Central memory CD4-positive, alpha-beta T cell (primary cell): ENCODE measurements around the gene CRYL1.

Experiments used
- DNase-seq: peaks from one replicate; pipeline ENCODE4 v3.0.0; 2022

Gene CRYL1

DNA sequence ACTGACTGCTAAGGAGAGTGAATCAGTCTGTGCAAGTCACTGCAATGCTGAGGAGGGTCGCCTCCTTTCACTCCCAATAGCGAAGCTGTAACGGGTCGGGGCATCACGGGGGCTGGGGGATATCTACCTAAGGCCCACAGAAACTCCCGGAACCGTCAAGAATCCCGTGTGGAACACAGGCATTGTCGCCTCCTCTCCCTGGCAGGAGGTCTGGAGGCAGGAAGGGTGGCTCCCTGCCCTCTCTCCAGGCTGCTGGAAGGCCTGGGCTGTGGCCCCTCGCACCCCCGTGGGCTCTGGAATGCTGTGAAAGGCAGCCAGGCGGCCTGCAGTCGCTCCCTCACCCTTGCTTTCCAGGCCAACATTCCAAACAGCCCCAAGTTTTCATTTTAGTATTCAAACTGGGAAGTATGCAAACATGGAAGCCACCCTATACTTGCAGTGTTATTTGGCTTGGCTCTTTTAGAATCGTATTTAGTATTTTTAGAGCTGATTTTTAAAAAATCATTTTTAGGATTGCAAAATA lies 109.4 kb downstream of the CRYL1 start:
- no peak for DNase-seq

DNA sequence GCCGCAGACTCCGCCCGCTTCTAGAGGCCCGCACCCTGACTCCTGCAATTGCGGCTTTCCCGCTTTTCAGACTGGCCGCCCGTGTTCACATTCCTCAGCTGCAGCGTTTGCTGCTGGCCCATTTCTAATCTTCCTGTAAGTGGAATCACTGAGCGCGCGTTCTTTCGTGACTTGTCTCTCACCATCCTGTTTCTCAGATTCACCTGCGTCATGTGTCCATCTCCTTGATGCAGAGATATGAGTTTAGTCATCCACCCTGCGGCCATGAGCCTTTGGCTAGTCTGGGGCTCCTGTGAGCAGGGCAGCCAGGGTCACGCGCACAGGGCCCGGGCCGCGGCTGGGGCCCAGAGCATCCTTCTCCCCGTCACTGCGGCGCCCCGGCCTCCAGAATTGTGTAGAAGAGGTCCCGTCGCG lies 110.0 kb downstream of the CRYL1 start:
- DNase-seq = no peak

DNA sequence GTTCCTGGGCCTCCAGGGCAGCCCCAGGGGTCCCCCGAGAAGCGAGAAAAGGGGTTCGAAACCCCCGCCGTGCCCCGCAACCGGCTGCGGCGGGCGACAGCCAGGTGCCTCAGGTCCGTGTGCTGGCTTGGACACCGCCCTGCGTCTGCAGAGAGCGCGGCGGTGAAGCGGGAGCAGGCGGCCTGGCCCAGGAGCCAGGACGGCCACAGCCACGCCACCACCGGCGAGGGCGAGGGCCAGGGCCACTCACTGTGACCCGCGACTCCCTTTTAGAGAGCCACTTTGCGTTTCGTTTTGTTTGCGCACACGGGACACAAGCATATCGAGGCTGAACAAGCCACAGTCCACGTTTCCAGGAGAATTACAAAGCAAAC lies 110.4 kb downstream of the CRYL1 start:
- DNase-seq = no peak

GRCh38 chr13:20414546-20415305 lies 110.9 kb downstream of the CRYL1 start:
- DNase-seq = no peak

DNA sequence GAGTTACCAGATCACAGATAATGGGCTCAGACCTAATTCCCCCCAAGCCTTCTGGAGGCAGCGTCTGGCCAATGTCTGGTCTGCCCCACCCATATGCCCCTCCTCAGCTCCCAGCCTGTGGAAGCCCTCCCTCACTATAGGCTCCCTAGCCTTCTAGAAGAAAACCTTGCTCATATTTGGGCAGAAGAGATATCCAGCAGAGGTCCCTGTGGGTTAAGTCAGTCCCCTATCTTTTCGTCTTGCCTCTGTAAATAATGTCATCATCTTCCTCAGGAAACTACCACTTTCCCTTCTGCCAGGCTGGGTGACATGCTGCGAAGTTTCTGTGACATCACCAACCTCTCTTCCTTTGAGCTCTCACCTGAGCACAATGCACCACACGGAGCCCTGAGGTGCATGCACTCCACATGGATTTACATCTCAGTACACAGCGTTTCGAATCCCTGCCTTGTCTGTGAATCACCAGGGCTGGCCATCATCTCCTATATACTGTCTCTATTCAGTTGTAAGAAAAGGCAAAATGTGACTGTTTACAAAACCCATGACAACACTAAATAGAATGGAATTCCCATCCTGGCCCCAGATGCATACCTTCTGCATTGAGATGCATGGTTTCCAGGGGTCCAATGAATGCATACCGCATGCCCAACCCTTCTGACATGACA lies 112.8 kb downstream of the CRYL1 start:
- DNase-seq = peak; percentile 10

DNA sequence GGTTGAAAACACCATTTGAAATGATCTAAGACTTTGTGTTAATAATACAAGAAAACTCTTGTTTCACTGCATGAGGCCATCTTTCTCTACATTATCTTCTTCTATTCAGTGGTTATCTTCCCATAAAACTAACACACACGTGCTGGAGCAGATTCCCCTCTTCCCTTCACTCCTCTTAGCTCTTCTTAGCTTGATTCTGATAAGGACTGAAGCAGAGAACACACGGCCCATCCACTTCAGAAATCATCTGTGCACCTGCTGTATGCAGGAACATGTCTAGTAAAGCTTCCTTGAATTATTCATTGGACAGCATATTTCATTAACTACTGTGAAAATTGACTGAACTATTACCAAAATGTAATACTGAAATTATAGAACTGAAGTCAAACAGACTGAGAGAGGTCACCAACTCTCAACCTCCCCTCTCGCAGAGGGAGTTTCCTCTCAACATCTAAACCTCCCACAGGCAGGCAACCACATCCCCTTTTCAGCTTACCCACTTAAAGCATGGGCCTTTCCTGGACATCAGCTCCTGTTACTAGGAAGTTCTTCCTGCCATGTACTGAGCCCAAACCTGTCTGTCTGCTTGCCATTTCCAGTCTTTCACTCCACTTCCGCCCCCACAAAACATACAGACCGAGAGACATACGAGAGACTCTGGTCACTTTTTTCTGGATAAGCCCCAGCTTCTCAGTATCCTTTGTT lies 113.9 kb downstream of the CRYL1 start:
- peak; percentile 43 for DNase-seq

- no peak for DNase-seq
These were observed 114.9 kb downstream of the CRYL1 start for GRCh38 chr13:20410726-20411125.

DNA sequence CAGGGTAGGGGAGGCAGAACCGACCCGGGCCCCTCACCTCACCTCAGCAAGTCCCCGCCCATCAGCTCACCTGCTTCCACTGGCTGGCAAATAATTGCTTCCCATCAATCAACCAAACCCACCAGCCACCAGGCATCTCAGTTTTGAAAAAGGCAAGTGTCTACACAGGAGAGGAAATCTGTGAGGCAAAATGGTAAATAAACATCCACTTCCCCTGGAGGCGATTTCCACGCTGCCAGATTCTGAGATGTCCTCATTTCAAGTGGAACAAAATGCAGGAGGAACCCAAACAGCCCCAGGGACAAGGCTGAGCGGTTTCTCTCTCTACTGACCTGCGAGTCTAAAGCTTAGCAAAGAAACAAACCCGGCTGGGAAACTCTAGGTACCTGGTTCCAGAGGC lies 117.5 kb downstream of the CRYL1 start:
- no peak for DNase-seq

DNA sequence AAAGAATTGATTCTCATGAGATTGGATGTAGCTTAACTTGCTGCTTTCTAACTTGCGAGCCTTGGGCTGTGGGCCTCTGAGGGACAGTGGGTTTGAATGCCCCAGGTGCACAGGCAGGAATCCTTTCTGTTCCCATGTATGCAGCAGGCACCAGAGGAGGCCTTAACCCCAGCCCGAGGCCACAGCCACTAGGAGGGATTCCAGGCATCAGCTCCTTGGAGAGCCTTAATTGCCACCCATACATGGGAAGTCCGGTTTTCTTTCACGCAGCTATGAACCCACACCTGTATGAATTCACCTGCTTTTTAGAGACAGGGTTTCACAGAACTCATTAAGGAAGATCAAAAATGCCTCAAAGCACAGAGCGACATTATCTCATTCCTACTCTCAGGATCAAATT lies 117.9 kb downstream of the CRYL1 start:
- DNase-seq = no peak

- no peak for DNase-seq
These were observed 120.0 kb downstream of the CRYL1 start for GRCh38 chr13:20405691-20406090.

- no peak for DNase-seq
These were observed 121.0 kb downstream of the CRYL1 start for GRCh38 chr13:20404488-20405222.

DNA sequence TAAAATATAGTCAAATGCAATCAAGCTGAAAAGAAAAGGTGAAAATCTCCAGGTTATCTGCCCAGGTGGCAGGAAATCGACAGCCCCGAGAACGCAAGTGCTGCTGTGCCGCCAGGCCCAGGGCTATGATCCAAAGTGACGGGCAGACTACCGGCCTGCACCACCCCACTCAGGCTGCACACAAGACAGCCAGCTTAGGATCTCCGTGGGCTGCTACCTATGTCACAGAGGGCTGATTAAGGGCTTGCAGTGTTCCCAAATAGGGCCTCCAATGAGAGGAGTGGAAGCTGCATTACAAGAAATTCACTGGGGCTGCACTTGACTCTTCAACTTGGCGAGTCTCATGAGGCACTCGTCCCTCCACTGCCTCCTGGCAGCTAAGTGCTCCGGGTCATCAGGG lies 121.8 kb downstream of the CRYL1 start:
- DNase-seq = no peak

DNA sequence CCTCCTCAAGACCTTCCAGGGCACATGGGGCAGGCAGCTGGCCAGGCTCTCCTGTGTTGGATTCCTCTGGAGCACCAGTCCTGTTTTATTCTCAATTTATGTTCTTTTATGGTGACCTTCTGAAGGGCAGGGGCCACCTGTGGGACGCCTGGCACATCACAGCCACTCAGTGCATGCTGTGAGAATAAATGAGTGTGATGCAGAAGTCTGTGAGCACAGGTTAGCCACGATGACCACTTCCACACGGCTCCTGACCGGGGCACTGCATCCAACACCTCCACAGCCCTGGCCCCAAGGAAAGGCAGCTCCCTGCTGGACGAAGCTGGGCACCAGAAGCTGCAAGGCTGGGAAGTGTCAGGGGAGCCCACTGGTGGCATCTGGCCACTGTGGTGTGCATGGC lies 122.8 kb downstream of the CRYL1 start:
- DNase-seq = no peak

DNA sequence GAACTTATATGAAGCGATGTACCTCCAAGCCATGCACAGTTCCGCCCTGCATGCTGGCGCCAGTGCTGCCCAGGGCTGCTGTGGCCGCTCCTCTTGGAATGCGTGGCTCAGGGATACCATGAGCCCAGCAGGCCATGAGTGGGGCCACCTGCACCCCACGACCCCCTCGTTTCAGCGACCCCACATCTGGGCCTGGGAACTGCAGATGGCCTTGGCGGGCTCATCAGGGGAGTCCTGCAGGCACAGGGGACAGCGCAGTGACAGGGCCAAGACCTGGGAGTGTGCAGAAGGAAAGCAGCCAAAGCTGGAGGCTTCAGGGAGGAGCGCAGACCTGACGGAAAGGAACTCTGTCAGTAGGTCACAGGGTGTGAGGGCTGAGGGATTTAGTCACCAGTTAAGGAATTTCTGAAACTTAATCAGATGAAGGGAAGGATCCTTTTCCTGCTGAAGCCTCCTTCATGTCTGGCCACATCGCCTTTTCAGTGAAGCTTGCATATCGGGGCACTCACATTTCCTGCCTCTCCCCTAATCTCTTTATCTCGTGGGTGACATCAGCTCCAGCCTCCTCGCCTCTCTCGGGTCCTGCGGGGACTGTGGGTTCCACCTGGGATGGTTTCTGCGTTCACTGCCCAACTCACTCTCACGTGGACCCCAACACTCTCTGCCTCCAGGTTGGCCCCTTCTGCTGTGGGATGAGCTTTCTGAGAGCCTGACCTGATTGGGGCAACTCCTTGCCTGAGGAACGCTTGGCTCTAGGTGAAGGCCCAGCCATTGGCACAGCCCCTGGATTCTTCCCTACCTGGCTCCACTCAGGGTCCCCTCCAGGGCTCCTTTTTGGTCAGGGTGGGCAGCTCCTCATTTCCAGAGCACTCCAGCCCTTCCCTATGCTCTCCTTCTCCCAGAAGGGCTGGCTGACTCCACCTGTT lies 123.5 kb downstream of the CRYL1 start:
- DNase-seq = no peak

- DNase-seq = no peak
These were observed 124.1 kb downstream of the CRYL1 start for GRCh38 chr13:20401531-20401930.

- no peak for DNase-seq
These were observed 124.9 kb downstream of the CRYL1 start for GRCh38 chr13:20400774-20401173.

- DNase-seq = no peak
These were observed 125.7 kb downstream of the CRYL1 start for GRCh38 chr13:20399961-20400360.

DNA sequence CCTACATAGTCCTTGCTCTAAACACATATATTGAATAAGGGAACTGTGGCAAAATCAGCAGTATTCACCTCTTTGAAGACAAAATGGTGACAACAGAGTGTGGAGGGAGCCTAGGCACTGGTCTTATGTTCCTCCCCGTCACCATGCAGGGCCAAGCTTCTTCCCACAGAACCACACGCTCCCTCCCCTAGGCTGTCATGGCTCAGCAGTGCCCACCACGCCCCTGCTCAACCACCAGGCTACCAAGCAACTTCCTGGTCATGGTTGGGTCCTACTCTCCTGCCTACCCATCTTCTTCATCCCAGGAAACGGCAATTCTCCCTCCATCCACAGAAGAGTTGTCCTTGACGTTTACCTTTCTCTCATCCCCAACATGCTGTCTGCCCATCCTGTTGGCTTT lies 126.1 kb downstream of the CRYL1 start:
- no peak for DNase-seq

DNA sequence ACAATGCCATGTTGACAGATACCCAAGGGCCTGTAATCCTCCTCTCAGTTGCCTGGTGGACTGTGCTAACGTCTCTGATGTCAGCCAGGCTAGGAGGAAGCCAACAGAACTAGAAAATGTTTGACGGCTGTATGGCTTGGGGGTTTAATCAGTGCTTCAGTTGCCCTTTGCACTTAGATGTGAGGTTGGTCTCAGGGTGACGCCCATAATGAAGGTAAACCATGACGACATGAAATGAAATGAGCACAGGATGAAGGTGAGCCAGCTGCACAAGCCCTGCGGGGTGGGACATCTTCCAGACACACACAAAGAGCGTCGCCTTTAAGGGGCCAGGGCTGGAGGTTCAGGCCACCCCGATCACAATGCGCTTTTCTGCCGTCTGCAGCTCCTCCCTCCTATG lies 127.2 kb downstream of the CRYL1 start:
- DNase-seq = no peak

- no peak for DNase-seq
These were observed 127.8 kb downstream of the CRYL1 start for GRCh38 chr13:20397896-20398295.

GRCh38 chr13:20395061-20395916 lies 130.4 kb downstream of the CRYL1 start:
- no peak for DNase-seq
